Tibial nerve (tissue), 4 donors: ENCODE results near the gene IL17C. TPM values are rescaled to one million over a fixed set of nuclear protein-coding genes. Genes with fewer than 3 reads are reported as not detected.

ENCODE experiments used
- DNase-seq, 2 donors: peaks; one replicate each; pipeline ENCODE4 v3.0.0-alpha.2; 2019; ENCODE audit warnings: low spot score in 2 of 2
- H3K27ac ChIP-seq, 4 donors: fragments of 200-600 bp; sonication (generic) in 3 of 4; one replicate each; pipeline ENCODE4 v1.5.1; 2017 to 2019; ENCODE audit warnings: mild to moderate bottlenecking in 1 of 4
- H3K27me3 ChIP-seq, 2 donors: fragments of 200-600 bp; sonication (generic) in 1 of 2; one replicate each; pipeline versions ENCODE4 v1.5.1 to v1.6.0; 2017 to 2019
- H3K36me3 ChIP-seq, 3 donors: fragments of 200-600 bp; sonication (generic); one replicate each; pipeline ENCODE4 v1.5.1; 2018 to 2019
- H3K4me1 ChIP-seq, 4 donors: fragments of 200-600 bp; sonication (generic) in 3 of 4; one replicate each; pipeline ENCODE4 v1.5.1; 2017 to 2019
- H3K4me3 ChIP-seq, 4 donors: fragments of 200-600 bp; sonication (generic) in 3 of 4; one replicate each; pipeline ENCODE4 v1.5.1; 2017 to 2019; ENCODE audit warnings: mild to moderate bottlenecking in 1 of 4, moderate library complexity in 1 of 4
- H3K9me3 ChIP-seq, 4 donors: fragments of 200-600 bp; sonication (generic) in 3 of 4; one replicate each; pipeline ENCODE4 v1.5.1; 2017 to 2019
- CTCF ChIP-seq, 5 experiments: fragments of 200-600 bp in 3 of 5; fragments of 450-650 bp in 2 of 5; sonication (generic) in 3 of 5; IDR thresholded peaks; one replicate each; pipeline ENCODE4 v1.5.1; 2016 to 2019; ENCODE audit warnings: antibody characterized with exemption in 5 of 5, mild to moderate bottlenecking in 3 of 5, moderate library complexity in 2 of 5
- EP300 ChIP-seq, 2 donors: sonication (generic); formaldehyde crosslinking; IDR thresholded peaks; one replicate each; pipeline ENCODE4 v1.6.1; 2017; ENCODE audit warnings: antibody characterized with exemption in 2 of 2, mild to moderate bottlenecking in 1 of 2
- POLR2A ChIP-seq, 2 donors: fragments of 450-650 bp; IDR thresholded peaks; one replicate each; pipeline ENCODE4 v1.6.1; 2017; ENCODE audit warnings: antibody characterized with exemption in 2 of 2, mild to moderate bottlenecking in 2 of 2, moderate library complexity in 2 of 2
- WGBS, 2 donors: methylation state at CpG; one replicate each; pipeline ENCODE4 v1.1.5; 2018; 5-methylcytosine and 5-hydroxymethylcytosine counted together
- total RNA-seq, 4 donors: library from RNA; depleted of rRNA; stranded (reverse); fragments of >200 nt; gene quantifications; one replicate each; pipeline ENCODE4 v1.1.0, GENCODE V29; 2016

IL17C gene
- total RNA-seq, 4 donors from 2014 or later: not detected

GRCh38 chr16:88633684-88634140, 4.7 kb upstream of the IL17C start:
- peaks cover 0 to 57% (median 12%) of the 10 kb centered on the region in 3 donors for H3K36me3 ChIP-seq
- no peaks in the 10 kb centered on the region for H3K9me3 ChIP-seq
- peak overlapping the region in 3 of 4 donors; percentile 11 to 49 (median 45) for H3K4me3 ChIP-seq
- 42 to 54% methylated on average over 7 to 20 of the region's 23 CpGs for WGBS, 2 donors
- H3K27me3 ChIP-seq: peaks cover 0 to 44% of the 10 kb centered on the region in 2 donors
- DNase-seq: no peak
- peak overlapping the region in 1 of 4 donors; percentile 71 for H3K27ac ChIP-seq
- H3K4me1 ChIP-seq: peaks cover 0 to 23% (median 9%) of the 10 kb centered on the region in 4 donors
- TF ChIP-seq POLR2A (IDR thresholded peaks at IDR 0.05) (no peak), CTCF (IDR thresholded peaks at IDR 0.05) (no peak), EP300 (IDR thresholded peaks at IDR 0.05) (no peak)

- peaks cover 0 to 30% (median 9%) of the 10 kb centered on the region in 4 donors for H3K4me1 ChIP-seq
- peaks cover 0 to 50% (median 12%) of the 10 kb centered on the region in 3 donors for H3K36me3 ChIP-seq
- peak overlapping the region in 2 of 4 donors; percentile 14 to 71 for H3K27ac ChIP-seq
- DNase-seq: no peak
- peak overlapping the region; percentile 11 to 49 (median 35) for H3K4me3 ChIP-seq
- peaks cover 0 to 51% of the 10 kb centered on the region in 2 donors for H3K27me3 ChIP-seq
- no peaks in the 10 kb centered on the region for H3K9me3 ChIP-seq
- TF ChIP-seq EP300 (IDR thresholded peaks at IDR 0.05): no peak
- TF ChIP-seq POLR2A (IDR thresholded peaks at IDR 0.05): no peak
- no peak for TF ChIP-seq CTCF (IDR thresholded peaks at IDR 0.05)
- WGBS, 2 donors: 18 to 20% methylated on average over 23 to 24 of the region's 82 CpGs
Measured at GRCh38 chr16:88634141-88634993, 4.0 kb upstream of the IL17C start.

GRCh38 chr16:88634994-88635670, 3.2 kb upstream of the IL17C start:
- peak overlapping the region in 2 of 4 donors; percentile 45 to 49 for H3K4me3 ChIP-seq
- peak overlapping the region in 1 of 4 donors; percentile 71 for H3K27ac ChIP-seq
- WGBS, 2 donors: 49 to 50% methylated on average over 24 to 28 of the region's 28 CpGs
- H3K9me3 ChIP-seq: no peaks in the 10 kb centered on the region
- TF ChIP-seq POLR2A (IDR thresholded peaks at IDR 0.05) (no peak), EP300 (IDR thresholded peaks at IDR 0.05) (no peak), CTCF (IDR thresholded peaks at IDR 0.05) (no peak)
- peaks cover 0 to 35% (median 9%) of the 10 kb centered on the region in 4 donors for H3K4me1 ChIP-seq
- H3K27me3 ChIP-seq: peaks cover 0 to 59% of the 10 kb centered on the region in 2 donors
- H3K36me3 ChIP-seq: peaks cover 0 to 43% (median 12%) of the 10 kb centered on the region in 3 donors
- DNase-seq: no peak

GRCh38 chr16:88635671-88636319, 2.6 kb upstream of the IL17C start:
- Histone ChIP-seq H3K27ac (no peak overlapping the region), H3K9me3 (no peaks in the 10 kb centered on the region), H3K4me1 (peaks cover 0 to 35% (median 9%) of the 10 kb centered on the region in 4 donors), H3K4me3 (no peak overlapping the region), H3K27me3 (peaks cover 0 to 65% of the 10 kb centered on the region in 2 donors), H3K36me3 (peaks cover 0 to 36% (median 10%) of the 10 kb centered on the region in 3 donors)
- 91 to 92% methylated on average over 15 to 17 of the region's 17 CpGs for WGBS, 2 donors
- no peak for TF ChIP-seq CTCF (IDR thresholded peaks at IDR 0.05)
- DNase-seq: no peak
